ENCODE results near the gene ERC2. TPM values are rescaled to one million over a fixed set of nuclear protein-coding genes. Genes with fewer than 3 reads are reported as not detected.

The ERC2 gene
- total RNA-seq, 2 donors from 2014 or later = 0.21 to 0.30 TPM

DNA sequence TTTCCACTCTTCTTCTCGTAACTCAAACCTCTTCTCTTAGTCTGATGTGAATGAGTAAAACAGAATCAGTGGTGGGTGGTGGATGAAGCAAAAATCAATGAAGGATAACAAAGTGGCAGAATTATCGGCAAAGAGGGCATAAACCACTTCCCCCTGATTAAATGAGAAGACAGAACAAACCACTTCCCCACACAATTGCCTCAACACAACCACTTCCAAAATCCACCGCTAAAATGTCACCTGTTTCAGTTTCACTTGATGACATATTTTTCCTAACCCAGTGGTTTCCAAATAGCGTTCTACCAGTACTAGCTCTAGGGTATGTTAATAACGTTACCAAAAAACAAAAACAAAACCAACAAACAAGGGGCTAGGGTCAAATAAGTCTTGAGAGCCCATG is 502.5 kb downstream of the ERC2 start:
- no peak overlapping the region for H3K27ac ChIP-seq
- DNase-seq = no peak
- no peak for TF ChIP-seq CTCF (IDR thresholded peaks at IDR 0.05)

DNA sequence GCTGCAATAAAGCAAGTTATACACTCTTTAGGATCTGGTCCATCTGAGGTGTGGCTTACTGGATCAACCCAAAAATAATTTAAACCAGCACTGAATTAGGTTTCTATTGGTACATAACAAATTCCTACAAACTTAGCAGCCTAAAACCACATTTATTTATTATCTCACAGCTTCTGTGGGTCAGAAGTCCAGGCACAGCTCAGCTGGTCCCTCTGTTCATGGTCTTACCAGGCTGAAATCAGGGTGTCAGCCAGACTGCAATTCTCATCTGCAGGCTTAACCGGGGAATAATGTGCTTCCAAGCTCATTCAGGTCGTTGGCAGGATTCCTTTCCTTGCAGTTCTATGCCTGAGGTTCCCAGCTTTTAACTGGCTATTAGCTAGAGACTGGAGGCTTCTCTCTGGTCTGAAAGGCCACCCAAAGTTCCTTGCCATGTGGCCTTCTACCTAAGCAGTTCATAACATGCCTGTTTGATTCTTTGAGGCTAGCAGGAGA is 503.7 kb downstream of the ERC2 start:
- Histone ChIP-seq H3K4me1 (no peaks in the 10 kb centered on the region), H3K9me3 (no peaks in the 10 kb centered on the region), H3K36me3 (no peaks in the 10 kb centered on the region), H3K27me3 (no peaks in the 10 kb centered on the region), H3K27ac (no peak overlapping the region), H3K4me3 (no peak overlapping the region), H3K9ac (ENCODE audit: low read depth in 2 of 2, low read length in 2 of 2) (no peak overlapping the region)
- intact Hi-C loops (cut with DNase I) = no loop called here
- TF ChIP-seq CTCF (IDR thresholded peaks at IDR 0.05) = no peak
- no peak for DNase-seq

More for the DNA sequence above, 502.5 kb downstream of the ERC2 start:
- no peaks in the 10 kb centered on the region for H3K9me3 ChIP-seq
- H3K36me3 ChIP-seq = no peaks in the 10 kb centered on the region
- intact Hi-C loops (cut with DNase I) = no loop called here
- no peaks in the 10 kb centered on the region for H3K27me3 ChIP-seq
- H3K9ac ChIP-seq (ENCODE audit: low read depth in 2 of 2, low read length in 2 of 2) = no peak overlapping the region
- no peak overlapping the region for H3K4me3 ChIP-seq
- H3K4me1 ChIP-seq = no peaks in the 10 kb centered on the region

- H3K9ac ChIP-seq (ENCODE audit: low read depth in 2 of 2, low read length in 2 of 2) = no peak overlapping the region
- H3K36me3 ChIP-seq = no peaks in the 10 kb centered on the region
- no peaks in the 10 kb centered on the region for H3K27me3 ChIP-seq
- H3K9me3 ChIP-seq = no peaks in the 10 kb centered on the region
- no peaks in the 10 kb centered on the region for H3K4me1 ChIP-seq
- H3K27ac ChIP-seq = no peak overlapping the region
- no peak overlapping the region for H3K4me3 ChIP-seq
- TF ChIP-seq CTCF (IDR thresholded peaks at IDR 0.05) = no peak
- DNase-seq = no peak
- intact Hi-C loops (cut with DNase I) = no loop called here
These were observed 504.7 kb downstream of the ERC2 start for GRCh38 chr3:55963601-55964000.

DNA sequence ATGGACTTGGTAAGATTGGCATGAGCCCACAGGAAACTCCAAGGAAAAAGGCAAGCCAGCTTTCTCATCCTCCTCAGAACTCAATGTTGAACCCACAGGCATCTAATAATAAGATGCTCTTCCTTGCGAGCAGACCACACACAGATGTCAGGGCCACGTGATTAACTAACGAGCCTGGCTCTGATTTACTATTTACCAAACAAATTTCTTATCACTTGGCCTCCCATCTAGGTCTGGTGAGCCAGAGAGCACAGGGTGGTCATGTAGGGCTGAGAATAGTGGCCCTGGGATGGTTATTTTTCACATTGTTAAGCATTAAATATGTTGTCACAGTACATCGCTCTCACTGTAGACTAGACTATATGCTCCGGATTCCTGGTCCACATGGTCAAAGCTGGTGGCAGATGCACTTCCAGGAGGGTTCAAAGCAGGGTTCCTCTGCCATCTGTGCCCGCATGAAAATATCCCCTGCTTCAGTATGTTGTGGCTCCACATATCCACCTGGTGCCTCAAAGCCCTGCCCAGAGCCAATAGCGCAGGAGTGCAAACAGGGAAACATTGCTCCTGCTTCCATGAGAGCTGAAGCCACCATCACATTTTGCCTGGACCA is 508.7 kb downstream of the ERC2 start:
- H3K4me1 ChIP-seq = no peaks in the 10 kb centered on the region

DNA sequence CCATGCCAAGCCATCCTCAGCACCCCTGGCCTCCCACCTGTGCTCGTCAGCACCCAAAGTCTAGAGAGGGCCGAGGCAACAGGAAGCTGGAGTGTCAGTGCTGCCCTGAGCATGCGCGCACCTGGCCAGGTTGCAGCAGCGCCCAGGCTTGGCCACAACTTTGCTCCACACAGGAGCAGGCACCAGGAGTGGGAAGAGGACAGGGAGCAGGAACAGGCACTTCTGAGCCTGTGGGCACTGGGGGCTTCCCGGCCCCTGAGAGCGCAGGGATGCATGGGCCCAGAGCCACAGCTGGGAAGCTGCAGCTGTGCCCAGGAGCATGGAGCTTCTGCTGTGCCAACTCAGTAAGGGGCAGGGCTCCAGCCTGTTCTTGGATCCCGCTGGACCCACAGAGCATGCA is 509.7 kb downstream of the ERC2 start:
- Histone ChIP-seq H3K27ac (no peak overlapping the region), H3K36me3 (no peaks in the 10 kb centered on the region), H3K4me3 (no peak overlapping the region), H3K9me3 (no peaks in the 10 kb centered on the region), H3K4me1 (no peaks in the 10 kb centered on the region), H3K9ac (ENCODE audit: low read depth in 2 of 2, low read length in 2 of 2) (no peak overlapping the region), H3K27me3 (no peaks in the 10 kb centered on the region)
- intact Hi-C loops (cut with DNase I) = no loop called here
- TF ChIP-seq CTCF (IDR thresholded peaks at IDR 0.05) = no peak
- no peak for DNase-seq

More for the DNA sequence above, 508.7 kb downstream of the ERC2 start:
- Histone ChIP-seq H3K9ac (ENCODE audit: low read depth in 2 of 2, low read length in 2 of 2) (no peak overlapping the region), H3K27me3 (no peaks in the 10 kb centered on the region), H3K36me3 (no peaks in the 10 kb centered on the region), H3K27ac (no peak overlapping the region), H3K4me3 (no peak overlapping the region), H3K9me3 (no peaks in the 10 kb centered on the region)
- DNase-seq = no peak
- intact Hi-C loops (cut with DNase I) = no loop called here
- TF ChIP-seq CTCF (IDR thresholded peaks at IDR 0.05) = no peak
